Right kidney (tissue), 9 donors: ENCODE results near the gene SELPLG.
A peak's percentile ranks its signal among the peaks of the same experiment; 100 is the strongest.
"Not testable (repeated sequence)": the region's sequence is repeated elsewhere in the genome, so short reads cannot be mapped to it uniquely, and the experiment has no call there.

Experiments used
- DNase-seq: peaks from one replicate; pipeline ENCODE4 v3.0.0-alpha.2; 2016
- long read RNA-seq, 8 donors: transcript quantifications; one replicate each; lab custom pipeline, GENCODE V29; 2026

SELPLG gene, protein sequence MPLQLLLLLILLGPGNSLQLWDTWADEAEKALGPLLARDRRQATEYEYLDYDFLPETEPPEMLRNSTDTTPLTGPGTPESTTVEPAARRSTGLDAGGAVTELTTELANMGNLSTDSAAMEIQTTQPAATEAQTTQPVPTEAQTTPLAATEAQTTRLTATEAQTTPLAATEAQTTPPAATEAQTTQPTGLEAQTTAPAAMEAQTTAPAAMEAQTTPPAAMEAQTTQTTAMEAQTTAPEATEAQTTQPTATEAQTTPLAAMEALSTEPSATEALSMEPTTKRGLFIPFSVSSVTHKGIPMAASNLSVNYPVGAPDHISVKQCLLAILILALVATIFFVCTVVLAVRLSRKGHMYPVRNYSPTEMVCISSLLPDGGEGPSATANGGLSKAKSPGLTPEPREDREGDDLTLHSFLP
- long read RNA-seq, donor 1 = 0 reads
- long read RNA-seq, donor 2, partial matches to known transcripts = 0 of 4 reads
- long read RNA-seq, donor 2, other reads (novel, unspliced or antisense) = 0 of 4 reads
- long read RNA-seq, donor 3, partial matches to known transcripts = 0 of 1 reads
- long read RNA-seq, donor 3, other reads (novel, unspliced or antisense) = 0 of 1 reads
- long read RNA-seq, donor 4 = 0 reads
- long read RNA-seq, donor 5 = 0 reads
- long read RNA-seq, donor 6, partial matches to known transcripts = 0 of 1 reads
- long read RNA-seq, donor 6, other reads (novel, unspliced or antisense) = 0 of 1 reads
- long read RNA-seq, donor 7, partial matches to known transcripts = 0 of 2 reads
- long read RNA-seq, donor 7, other reads (novel, unspliced or antisense) = 0 of 2 reads
- long read RNA-seq, donor 8, partial matches to known transcripts = 0 of 2 reads
- long read RNA-seq, donor 8, other reads (novel, unspliced or antisense) = 0 of 2 reads

DNA sequence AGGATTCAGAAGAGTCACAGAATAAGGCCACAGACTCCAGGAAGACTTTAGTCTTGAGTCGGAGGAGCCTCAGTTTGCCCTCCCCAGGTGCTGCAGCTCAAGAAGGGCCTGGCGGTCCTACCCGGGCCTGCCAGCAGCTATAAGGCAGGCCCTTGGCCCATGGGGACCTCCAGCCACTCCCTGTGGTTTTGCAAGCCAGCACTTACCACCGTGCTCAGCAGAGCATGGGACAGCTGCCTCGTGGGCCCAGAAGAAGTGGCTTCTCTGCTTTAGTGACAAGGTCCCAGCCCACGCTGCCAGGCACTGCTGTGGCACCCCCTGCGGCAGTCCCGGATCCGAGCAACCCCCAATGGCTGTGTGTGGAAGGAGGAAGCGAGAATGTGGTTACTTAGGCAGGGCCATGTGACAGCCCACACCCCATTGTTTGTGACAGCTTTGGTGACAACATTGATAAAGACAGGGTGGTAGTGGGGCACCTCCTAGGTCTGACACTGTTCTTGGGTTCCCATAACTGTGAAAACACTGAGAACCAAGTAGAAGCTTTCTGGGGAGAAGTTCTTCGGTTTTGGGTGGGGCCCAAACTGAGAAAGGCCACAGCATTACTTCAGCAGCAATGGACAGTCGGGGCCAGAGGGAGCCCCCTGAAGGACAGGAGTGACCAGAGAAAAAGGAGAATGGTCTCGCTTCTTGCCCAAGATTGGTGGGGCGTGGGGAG is at the start of gene SELPLG:
Gene SELPLG, minus strand, starts transcription at position 361 of the 715 bp plus-strand sequence. CDS start 9,587 bp downstream, outside the sequence.
- no peak for DNase-seq

DNA sequence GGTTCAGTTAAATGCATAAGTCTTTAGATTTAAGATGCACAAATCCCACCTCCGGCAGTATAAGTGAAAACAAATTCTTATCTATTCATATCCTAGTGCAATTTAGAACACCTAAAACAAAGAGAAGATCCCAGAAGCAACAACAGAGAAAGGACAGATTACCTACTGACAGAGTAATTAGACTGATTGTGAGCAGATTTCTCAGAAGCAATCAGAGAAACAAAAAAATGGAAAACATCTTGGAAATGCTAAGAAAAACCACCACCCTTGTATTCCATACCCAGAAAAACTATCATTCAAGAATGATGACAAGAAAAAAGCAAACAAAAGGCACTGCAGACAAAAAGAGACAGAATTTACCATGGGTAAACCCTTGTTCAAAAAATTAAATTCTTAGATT is 47.6 kb upstream of the SELPLG start:
- DNase-seq = no peak

DNA sequence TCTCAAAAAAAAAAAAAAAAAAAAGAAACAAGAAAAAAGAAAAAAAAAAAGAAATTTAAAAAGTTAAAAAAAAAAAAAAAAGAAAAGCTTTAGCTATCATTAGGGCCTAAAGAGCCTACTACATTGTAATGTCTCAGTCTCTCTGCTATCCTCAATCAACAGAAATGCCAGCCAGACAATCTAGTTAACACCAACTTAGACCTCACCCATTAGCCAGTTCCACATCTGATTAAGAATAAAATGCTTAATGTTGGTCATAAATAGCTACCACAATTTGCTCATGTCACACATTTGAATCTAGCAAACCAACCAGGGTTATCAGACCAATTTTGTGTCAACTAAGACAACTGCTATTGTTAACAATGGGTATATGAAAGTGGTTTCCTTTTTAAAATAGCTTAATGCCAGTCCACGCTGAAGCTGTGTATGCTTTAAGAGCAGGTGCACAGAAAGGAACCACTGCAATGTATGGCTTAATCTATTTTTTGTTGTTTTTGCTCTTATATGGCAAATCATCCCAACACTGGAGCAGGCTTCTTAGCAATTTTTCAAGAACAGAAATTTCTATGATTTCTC is 45.5 kb upstream of the SELPLG start:
- no peak for DNase-seq

DNA sequence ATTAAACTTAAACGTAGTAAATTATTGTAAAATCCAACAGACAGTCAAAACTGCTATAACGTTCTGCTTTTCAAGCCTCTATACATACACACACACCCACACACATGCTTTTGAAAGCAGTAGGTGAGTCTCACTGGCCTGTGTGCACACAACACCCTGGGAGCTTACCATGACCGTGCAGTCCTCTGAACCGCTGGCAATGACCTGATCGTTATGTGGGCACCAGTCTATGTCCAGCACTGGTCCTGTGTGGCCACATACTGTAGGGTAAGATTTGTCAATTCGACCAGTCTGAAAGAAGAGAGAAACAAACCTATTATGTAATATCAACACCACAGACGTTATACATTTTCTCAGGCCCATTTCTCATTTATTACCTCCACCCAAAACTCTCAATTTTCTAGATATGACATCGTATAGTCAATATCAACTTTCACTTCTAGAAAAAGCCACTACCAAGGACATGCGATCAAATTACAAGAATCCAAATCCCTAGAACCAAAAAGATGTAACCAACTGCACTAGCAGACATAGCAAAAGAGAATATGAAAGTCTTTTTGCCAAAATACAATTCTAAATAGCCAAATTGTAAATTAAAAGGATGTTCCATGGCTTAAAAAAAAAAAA is 44.5 kb upstream of the SELPLG start:
- DNase-seq = no peak

DNA sequence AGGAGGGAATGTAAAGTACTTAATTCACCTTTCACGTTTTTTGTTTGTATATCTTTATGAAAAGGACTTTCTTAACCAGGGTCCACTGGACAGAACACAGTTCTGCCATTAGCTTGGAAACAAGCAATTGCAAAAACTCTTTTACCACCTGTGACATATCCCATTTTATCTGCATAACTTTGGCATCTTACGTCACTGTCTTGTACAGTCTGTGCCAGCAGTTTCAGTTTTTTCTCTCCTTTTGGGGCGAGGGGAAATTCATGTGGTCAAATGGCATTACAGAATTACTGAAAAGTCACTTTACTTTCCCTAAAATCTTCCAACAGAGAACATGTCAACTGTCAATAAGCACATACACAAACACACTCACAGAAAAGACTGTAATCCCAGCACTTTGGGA is 43.7 kb upstream of the SELPLG start:
- no peak for DNase-seq

DNA sequence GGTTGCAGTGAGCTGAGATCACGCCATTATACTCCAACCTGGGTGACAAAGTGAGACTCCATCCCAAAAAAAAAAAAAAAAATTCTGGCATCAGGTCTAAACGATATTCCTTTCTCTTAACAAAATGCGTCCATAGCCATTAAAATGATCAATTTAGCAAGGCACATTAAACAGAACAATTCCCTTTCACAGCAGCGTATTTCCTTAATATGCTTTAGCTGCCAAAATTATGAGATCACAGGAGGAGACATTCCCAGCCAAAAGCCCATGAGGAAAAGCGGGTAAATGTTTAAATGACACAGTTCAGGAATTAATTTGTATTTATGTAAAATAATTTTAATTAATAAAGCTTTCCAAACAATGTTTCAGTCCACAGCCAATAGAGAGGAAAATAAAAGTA is 43.0 kb upstream of the SELPLG start:
- DNase-seq = no peak

DNA sequence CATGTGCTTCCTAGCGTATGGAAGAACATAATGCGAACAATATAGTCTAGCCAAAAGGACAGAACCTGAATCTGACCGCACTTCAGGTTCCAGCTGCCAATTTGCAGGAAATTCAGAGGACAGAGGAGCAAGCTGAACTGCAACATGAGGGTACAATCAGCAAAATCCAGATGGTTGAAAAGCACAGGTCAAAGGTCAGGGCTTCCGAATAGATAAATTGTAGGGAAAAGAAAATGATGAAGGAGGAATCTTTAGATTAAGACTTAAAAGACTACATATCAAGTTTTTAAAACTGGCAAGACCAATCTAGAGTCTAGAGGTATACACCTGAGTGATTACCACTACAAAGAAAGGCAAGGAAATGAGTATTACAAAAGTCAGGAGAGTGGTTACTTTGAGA is 42.1 kb upstream of the SELPLG start:
- no peak for DNase-seq

DNA sequence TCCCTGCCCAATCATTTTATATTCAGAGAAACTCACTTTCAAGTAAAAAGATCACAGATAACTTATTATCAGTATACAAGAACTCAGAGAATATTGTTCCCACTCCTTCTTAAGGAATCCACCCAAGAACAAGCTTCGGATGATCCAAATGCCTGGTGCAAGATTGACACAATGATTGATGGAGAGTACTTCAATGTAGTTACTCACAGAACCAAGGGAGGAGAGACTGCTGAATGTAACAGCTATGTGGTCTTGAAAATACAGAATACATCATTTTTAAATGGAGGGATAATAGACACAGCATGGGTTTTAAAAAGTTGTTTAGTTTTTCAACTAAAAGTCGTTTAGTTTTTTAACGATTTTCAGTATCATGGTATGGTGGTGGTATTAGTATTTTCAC is 38.4 kb upstream of the SELPLG start:
- DNase-seq = no peak

DNA sequence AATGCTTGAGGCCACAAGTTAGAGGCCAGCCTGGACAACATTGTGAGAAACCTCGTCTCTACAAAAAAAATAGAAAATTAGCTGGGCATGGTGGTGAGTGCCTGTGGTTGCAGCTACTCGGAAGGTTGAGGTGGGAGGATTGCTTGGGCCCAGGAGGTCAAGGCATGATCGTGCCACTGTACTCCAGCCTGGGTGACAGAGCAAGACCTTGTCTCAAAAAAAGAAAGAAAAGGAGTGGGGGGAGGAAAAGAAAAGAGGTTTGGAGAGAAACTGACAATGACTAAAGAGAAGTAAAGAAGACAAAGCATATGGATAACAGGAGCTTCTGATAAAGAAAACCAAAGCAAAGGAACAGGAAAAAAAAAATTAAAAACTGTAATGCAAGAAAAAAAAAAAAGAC is 37.4 kb upstream of the SELPLG start:
- no peak for DNase-seq

DNA sequence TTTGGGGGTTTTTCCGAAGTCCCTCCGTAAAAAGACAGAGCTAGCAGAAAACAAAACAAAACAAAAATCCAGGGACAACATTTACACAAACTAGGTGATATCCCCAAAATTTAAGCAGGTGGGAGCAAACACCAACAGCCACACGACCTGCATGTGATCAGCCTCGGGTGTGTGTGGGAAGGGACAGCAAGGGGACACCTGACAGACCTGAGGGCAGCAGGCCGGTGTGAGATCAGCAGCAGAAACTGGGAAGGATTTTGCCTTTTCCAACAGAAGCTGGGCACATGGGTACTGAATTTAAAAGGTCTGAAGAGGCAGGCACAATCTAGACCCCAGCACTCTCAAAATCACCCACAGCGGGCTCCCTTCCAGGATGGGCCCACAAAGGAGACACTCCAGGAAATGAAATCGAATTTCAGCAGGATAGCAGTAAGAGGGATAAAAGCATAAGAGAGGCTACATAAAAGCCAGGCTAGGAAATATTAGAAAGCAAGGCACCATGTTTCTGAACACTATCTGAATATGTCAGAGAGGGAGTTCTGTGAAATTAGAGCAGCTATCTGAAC is 36.5 kb upstream of the SELPLG start:
- no peak for DNase-seq

DNA sequence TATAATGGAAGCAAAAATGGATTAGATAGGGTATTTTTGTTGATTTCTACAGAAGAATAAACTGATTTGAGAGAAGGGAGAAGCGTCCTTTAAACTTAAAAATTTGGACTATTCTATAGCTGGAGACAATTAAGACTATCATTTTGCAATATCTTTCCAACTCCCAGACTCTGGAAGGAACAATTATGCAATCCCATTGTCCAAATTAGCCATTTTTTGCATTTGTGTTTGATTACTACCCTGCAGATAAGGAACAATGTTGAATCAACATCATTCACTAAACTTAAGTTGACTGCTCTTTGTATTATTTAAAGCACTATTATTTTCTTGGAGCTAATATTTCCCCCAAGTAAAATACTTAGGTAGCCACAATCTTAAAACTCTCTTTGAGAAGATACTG is 34.8 kb upstream of the SELPLG start:
- DNase-seq = no peak

DNA sequence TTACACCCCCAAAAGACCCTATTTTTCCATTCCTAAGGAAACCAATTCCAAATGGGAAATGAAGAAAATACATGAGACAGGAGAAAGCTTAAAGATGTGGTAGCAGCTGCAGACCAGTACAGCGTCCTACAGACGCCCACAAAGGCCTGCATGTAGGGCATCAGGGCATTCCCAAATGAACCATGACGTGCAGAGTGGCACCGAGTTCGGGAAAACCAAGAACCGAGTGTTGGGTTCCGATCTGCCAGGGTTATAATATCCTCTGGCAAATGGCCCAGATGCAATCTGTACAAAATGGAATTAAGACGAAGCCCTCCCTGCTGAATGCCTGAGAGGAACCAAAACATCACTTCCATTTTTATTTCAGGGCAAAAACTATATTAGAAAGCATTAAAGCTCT is 34.4 kb upstream of the SELPLG start:
- DNase-seq = no peak

DNA sequence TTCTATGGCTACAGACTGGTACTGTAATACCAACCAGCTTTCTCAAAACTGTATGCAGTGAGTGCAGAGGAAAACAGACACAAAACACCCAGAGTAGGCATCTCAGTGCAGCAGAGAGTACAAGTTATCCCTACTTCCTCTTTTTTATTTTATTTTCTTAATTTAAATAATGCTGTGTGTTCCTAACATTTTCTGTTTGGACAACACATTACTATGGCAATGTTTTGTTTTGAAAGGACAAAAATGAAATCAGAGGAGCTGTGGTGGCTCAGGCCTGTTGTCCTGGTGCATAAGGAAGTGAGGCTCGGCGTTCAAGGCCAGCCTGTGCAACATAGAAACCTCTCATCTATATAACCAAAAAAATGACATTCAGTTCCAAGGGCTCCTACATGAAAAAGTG is 33.7 kb upstream of the SELPLG start:
- DNase-seq = no peak

DNA sequence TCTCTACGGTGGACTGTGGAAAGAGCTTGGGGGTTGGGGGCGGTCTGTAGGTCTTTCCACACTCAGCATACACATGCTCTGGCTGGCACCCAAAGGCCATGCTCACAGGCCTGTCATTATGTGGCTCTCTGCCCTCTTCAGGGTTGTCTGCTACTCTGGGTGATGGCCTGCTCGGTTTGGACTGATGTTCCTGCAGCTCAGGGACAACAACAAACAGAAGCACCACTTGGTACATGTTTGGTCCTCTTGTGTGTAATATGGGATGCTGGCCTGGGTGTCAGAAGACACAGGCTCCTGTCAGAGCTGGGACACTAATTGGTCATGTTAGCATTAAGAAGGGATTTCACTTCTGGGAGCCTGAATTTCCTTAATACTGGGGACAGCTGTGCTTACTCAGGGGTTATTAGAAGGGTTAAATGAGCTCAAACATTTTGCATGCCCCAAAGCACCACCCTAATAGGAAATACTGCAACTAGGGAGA is 32.7 kb upstream of the SELPLG start:
- no peak for DNase-seq

DNA sequence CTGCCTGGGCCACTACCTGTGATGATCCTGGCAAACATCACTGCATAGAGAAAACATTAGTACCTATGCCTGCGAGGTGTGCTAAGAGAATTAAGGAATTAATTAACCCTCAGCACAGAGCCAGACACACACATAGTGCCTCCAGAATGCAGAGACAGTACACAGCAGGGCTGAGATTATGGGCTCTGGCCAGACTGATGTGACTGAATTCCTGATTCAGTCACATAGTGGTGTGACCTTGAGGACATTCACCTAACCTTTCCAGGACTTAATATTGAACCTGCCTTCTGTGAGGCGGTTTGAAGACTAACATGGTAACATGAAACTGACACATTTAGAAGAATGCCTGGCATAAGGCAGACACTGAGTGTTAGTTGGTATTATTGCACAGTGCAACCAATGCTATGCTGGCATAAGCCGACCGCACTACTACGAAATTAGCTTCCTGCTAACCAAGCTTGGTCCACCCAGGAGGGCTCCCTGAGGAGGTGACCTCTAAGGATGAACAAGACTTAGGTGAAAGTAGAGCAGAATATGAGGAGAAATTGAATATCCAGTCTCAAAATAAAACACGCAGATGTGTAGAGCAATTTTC is 32.0 kb upstream of the SELPLG start:
- DNase-seq = no peak

DNA sequence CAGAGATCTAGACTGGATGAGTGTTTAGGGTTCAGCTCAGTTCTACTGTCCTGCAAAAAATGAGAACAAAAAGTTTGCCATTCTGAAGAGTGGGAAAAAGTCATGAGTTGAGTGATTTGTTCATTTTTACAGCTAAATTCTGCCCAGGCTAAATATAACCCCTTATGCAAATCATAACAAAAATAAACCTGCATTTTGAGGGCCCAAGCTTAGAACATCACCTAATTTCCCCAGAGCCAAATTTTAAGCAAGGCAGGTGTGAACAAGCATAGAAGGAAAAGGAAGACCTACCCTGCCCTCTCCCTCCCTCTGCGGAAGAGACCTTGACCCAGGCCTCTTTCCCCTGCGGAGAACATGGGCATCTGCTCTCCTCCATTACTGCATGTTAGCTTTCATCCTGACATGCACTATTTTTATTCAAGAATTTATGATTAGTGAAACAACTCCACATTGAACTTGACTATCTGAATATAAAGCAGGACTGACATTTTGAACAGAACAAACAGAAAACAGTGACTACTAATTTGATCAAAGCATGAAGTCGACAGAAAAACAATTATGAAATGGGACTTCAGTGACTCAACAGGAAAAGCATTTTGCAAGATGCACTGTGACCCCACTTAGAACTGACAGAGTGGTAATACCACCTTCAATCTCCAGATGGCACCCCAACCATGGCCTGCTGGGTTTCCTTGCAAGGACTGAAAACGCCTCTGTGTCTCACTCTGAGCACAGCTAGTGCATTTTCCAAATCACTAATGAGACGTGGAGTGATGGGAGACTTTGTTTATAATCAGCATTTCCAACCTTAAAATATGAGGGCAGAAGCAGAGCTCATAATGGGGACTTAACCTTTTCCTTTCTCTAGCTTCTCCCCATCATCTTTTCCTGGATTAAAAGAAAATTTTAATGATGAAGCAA is 30.9 kb upstream of the SELPLG start:
- DNase-seq = peak; percentile 53

DNA sequence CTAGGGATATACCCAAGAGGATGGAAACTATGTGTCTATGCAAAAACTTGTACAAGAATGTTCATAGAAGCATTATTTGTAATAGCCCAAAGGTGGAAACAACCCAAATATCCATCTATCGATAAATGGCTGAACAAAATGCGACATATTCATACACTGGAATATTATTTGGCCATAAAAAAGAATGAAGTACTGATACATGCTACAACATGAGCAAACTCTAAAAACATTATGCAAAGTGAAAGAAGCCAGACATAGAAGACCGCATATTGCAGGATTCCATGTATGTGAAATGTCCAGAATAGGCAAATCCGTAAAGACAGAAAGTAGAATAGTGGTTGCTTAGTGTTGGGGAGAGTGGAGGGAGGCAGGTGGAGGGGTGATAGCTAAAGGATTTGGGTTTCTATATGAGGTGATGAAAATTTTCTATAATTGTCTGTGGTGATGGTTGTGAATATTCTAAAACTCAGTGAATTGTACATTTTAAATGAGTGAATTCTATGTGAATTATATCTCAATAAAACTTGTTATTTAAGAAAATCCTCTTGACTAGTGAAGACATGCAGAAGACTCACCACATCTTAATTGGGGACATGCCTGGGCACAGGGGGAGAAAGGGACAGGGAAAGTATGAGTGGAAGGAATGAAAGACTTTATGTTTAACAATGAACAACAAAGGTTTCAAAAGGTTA is 29.8 kb upstream of the SELPLG start:
- DNase-seq = no peak

DNA sequence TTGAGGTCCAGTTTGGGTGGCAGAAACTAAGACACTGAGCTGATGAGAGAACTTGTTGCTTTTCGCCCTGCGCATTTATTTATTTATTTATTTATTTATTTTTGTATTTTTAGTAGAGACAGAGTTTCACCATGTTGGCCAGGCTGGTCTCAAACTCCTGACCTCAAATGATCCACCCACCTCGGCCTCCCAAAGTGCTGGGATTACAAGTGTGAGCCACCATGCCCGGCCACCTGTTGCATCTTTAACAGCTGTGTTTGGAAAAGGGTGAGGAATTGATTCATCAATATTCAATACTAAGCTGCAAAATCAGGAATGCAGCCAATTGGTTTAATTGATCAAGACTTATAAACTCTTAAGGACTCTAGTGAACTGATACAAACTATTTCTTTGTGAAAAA is 24.4 kb upstream of the SELPLG start:
- DNase-seq = not testable (repeated sequence)

DNA sequence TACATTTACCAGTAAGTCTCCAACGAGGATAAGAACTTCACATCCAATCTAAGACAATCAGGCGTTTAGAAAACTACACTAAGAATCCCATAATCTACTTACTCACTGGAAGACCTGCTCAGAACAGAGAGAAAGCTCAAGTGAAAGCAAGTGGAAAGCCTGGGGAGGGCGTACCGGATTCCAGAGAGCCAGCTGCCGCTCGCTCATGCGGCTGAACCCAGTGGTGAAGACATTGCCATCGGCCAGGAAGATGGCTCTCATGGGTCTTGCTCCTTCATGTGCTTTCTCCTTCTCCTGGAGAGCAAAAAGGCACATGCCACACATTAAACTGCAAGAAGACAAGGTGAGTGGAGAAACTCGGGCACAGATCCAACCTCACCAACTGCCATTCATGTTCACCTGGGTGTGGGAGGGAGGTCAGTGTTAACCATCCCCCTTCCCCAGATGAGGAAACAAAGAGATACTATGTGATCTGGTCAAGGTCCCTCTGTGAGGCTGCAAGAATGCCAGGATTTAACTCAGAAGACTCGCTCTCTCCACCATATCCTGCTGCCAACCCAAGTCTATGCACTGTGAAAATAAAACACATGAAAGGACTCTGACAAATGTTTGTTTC is 23.5 kb upstream of the SELPLG start:
- DNase-seq = no peak
